ENCODE measurements around the gene RDH16. TPM values are rescaled to one million over a fixed set of nuclear protein-coding genes. Genes with fewer than 3 reads are reported as not detected.

RDH16 gene
- under 1 TPM in 5 of 6 donors, not detected in 1; 0.46 to 0.98 (median 0.54) TPM for total RNA-seq

GRCh38 chr12:56957229-56958052, at the start of gene RDH16:
Gene RDH16, minus strand, starts transcription at chr12:56957608. Its CDS starts 146 bp downstream, at chr12:56957462.
- H3K4me1 ChIP-seq, result no peaks in the 10 kb centered on the region
- no peaks in the 10 kb centered on the region for H3K27me3 ChIP-seq
- H3K9me3 ChIP-seq, result peaks cover 0 to 9% (median 2%) of the 10 kb centered on the region in 4 donors
- TF ChIP-seq POLR2AphosphoS5 (IDR thresholded peaks at IDR 0.05) (no peak), CTCF (IDR thresholded peaks at IDR 0.05) (no peak), POLR2A (IDR thresholded peaks at IDR 0.05) (no peak), EP300 (IDR thresholded peaks at IDR 0.05) (no peak)
- no peak for ATAC-seq (ENCODE audit: low FRiP score in 2 of 2)
- no peak within 1 kb of the TSS for H3K4me3 ChIP-seq
- whole genome bisulfite sequencing, 2 donors, result 77 to 89% methylated on average over 10 of the region's 10 CpGs
- DNase-seq, result no peak
- no peak within 1 kb of the TSS for H3K27ac ChIP-seq
- H3K36me3 ChIP-seq, result no peaks in the 10 kb centered on the region

GRCh38 chr12:57006809-57007475, 49.5 kb upstream of the RDH16 start:
- H3K4me3 ChIP-seq, result peak overlapping the region in 3 of 4 donors; percentile 86 to 98 (median 96)
- 49 to 52% methylated on average over 10 of the region's 10 CpGs for WGBS, 2 donors
- no peak for DNase-seq
- no peaks in the 10 kb centered on the region for H3K9me3 ChIP-seq
- no peaks in the 10 kb centered on the region for H3K27me3 ChIP-seq
- peak overlapping the region; percentile 4 to 92 (median 22) for H3K27ac ChIP-seq
- peaks cover 18 to 26% (median 25%) of the 10 kb centered on the region in 4 donors for H3K36me3 ChIP-seq
- H3K4me1 ChIP-seq, result peaks cover 16 to 35% (median 23%) of the 10 kb centered on the region in 4 donors
- no peak for ATAC-seq (ENCODE audit: low FRiP score in 2 of 2)
- TF ChIP-seq POLR2AphosphoS5 (IDR thresholded peaks at IDR 0.05) (no peak), EP300 (IDR thresholded peaks at IDR 0.05) (no peak), POLR2A (IDR thresholded peaks at IDR 0.05) (no peak), CTCF (IDR thresholded peaks at IDR 0.05) (peak in 1 of 6 experiments; percentile 9)

- peak in 5 of 6 experiments; percentile 45 to 77 (median 62) for TF ChIP-seq CTCF (IDR thresholded peaks at IDR 0.05)
- TF ChIP-seq POLR2AphosphoS5 (IDR thresholded peaks at IDR 0.05), result no peak
- TF ChIP-seq POLR2A (IDR thresholded peaks at IDR 0.05), result peak in 1 of 4 donors; percentile 54
- no peak for TF ChIP-seq EP300 (IDR thresholded peaks at IDR 0.05)
- peak; percentile 55 to 94 for DNase-seq
- Histone ChIP-seq H3K9me3 (no peaks in the 10 kb centered on the region), H3K4me3 (peak within 1 kb of the TSS; percentile 59 to 98 (median 91)), H3K27ac (peak within 1 kb of the TSS; percentile 72 to 92 (median 76)), H3K27me3 (no peaks in the 10 kb centered on the region), H3K36me3 (peaks cover 18 to 29% (median 27%) of the 10 kb centered on the region in 4 donors), H3K4me1 (peaks cover 23 to 42% (median 30%) of the 10 kb centered on the region in 4 donors)
- peak; percentile 36 to 91 for ATAC-seq (ENCODE audit: low FRiP score in 2 of 2)
- WGBS, 2 donors, result 1 to 2% methylated on average over 20 to 31 of the region's 94 CpGs
These were observed 48.8 kb upstream of the RDH16 start, which contains the start of gene ZBTB39 for GRCh38 chr12:57005980-57006808. Gene ZBTB39, minus strand, starts transcription at chr12:57006546. Its CDS starts 1,629 bp downstream, at chr12:57004917.

- ATAC-seq (ENCODE audit: low FRiP score in 2 of 2) (no peak), DNase-seq (no peak)
- H3K27me3 ChIP-seq, result no peaks in the 10 kb centered on the region
- H3K36me3 ChIP-seq, result peaks cover 18 to 45% (median 30%) of the 10 kb centered on the region in 4 donors
- H3K9me3 ChIP-seq, result no peaks in the 10 kb centered on the region
- no peak for TF ChIP-seq EP300 (IDR thresholded peaks at IDR 0.05)
- no peak for TF ChIP-seq CTCF (IDR thresholded peaks at IDR 0.05)
- no peak for TF ChIP-seq POLR2A (IDR thresholded peaks at IDR 0.05)
- no peak for TF ChIP-seq POLR2AphosphoS5 (IDR thresholded peaks at IDR 0.05)
- 18 to 85% methylated on average over 1 to 6 of the region's 6 CpGs for WGBS, 2 donors
- no peak overlapping the region for H3K4me3 ChIP-seq
- peaks cover 24 to 47% (median 36%) of the 10 kb centered on the region in 4 donors for H3K4me1 ChIP-seq
- H3K27ac ChIP-seq, result no peak overlapping the region
These were observed 47.2 kb upstream of the RDH16 start for GRCh38 chr12:57004651-57005050.
